ENCODE measurements around the gene ZSWIM1. TPM values are rescaled to one million over a fixed set of nuclear protein-coding genes. Genes with fewer than 3 reads are reported as not detected.

The ZSWIM1 gene
- total and polyA plus RNA-seq, 2 of the 13 experiments (the other 11 are each of a cell fraction or from before 2014, with no cell fraction given) = 9.5 to 11.7 TPM

GRCh38 chr20:45890985-45891983, 10.3 kb downstream of the ZSWIM1 start, which contains the start of the genes CTSA and NEURL2 (continued):
- peak; percentile 96 for TF ChIP-seq ZNF704 (CRISPR knock-in tag; IDR thresholded peaks at IDR 0.05; ENCODE audit: borderline replicate concordance)
- TF ChIP-seq ZNF124 (CRISPR knock-in tag; IDR thresholded peaks at IDR 0.05) = peak; percentile 97
- TF ChIP-seq CHD4 (IDR thresholded peaks at IDR 0.05; ENCODE audit: borderline replicate concordance, low read length) = no peak
- TF ChIP-seq SRSF1 (optimal IDR thresholded peaks at IDR 0.05; ENCODE audit: low read depth, low read length) = peak; percentile 99
- peak; percentile 97 for TF ChIP-seq ZMYM2 (CRISPR knock-in tag; IDR thresholded peaks at IDR 0.05)
- peak; percentile 99 for TF ChIP-seq MTA1 (CRISPR knock-in tag; IDR thresholded peaks at IDR 0.05; ENCODE audit: borderline replicate concordance)
- peak; percentile 78 for TF ChIP-seq ZNF768 (CRISPR knock-in tag; IDR thresholded peaks at IDR 0.05)
- TF ChIP-seq CEBPB (IDR thresholded peaks at IDR 0.05; ENCODE audit: borderline replicate concordance, low read depth, low read length) = no peak
- TF ChIP-seq ZNF567 (CRISPR knock-in tag; IDR thresholded peaks at IDR 0.05; ENCODE audit: borderline replicate concordance) = peak; percentile 94; the same call in 1 of the 2 replicates
- TF ChIP-seq ZNF264 (CRISPR knock-in tag; IDR thresholded peaks at IDR 0.05) = peak; percentile 98
- TF ChIP-seq SMAD3 (CRISPR knock-in tag; IDR thresholded peaks at IDR 0.05) = peak; percentile 100
- TF ChIP-seq, protein P1, sequence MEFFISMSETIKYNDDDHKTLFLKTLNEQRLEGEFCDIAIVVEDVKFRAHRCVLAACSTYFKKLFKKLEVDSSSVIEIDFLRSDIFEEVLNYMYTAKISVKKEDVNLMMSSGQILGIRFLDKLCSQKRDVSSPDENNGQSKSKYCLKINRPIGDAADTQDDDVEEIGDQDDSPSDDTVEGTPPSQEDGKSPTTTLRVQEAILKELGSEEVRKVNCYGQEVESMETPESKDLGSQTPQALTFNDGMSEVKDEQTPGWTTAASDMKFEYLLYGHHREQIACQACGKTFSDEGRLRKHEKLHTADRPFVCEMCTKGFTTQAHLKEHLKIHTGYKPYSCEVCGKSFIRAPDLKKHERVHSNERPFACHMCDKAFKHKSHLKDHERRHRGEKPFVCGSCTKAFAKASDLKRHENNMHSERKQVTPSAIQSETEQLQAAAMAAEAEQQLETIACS (CRISPR knock-in tag; IDR thresholded peaks at IDR 0.05) = peak; percentile 77
- peak; percentile 41; the same call in 1 of the 2 replicates for TF ChIP-seq ZNF652 (CRISPR knock-in tag; IDR thresholded peaks at IDR 0.05; ENCODE audit: borderline replicate concordance, low read depth)
- TF ChIP-seq HNRNPK (IDR thresholded peaks at IDR 0.05; ENCODE audit: low read depth, low read length, poor library complexity, severe bottlenecking) = peak; percentile 64
- peak; percentile 80; the same call in 1 of the 2 replicates for TF ChIP-seq ZNF678 (CRISPR knock-in tag; IDR thresholded peaks at IDR 0.05)
- TF ChIP-seq SRY (CRISPR knock-in tag; IDR thresholded peaks at IDR 0.05) = peak; percentile 97
- peak; percentile 80 for TF ChIP-seq ZNF407 (CRISPR knock-in tag; IDR thresholded peaks at IDR 0.05; ENCODE audit: not compliant biosample characterization)
